IMR-90 (cell line): ENCODE data around the gene NFKBIZ.

Experiments
- MXI1 ChIP-seq: IDR thresholded peaks from 2 replicates; pipeline ENCODE4 v1.6.1; 2012; ENCODE audit warnings: low read depth, mild to moderate bottlenecking, low read length, moderate library complexity, borderline replicate concordance
- POLR2A ChIP-seq: IDR thresholded peaks from 2 replicates; pipeline ENCODE4 v1.6.1; 2012; ENCODE audit warnings: mild to moderate bottlenecking, low read depth, low read length
- RCOR1 ChIP-seq: IDR thresholded peaks from 2 replicates; pipeline ENCODE4 v1.6.1; 2012; ENCODE audit warnings: mild to moderate bottlenecking, low read length, improper control_type of control experiment; ENCODE audit not compliant: insufficient replicate concordance
- TF ChIP-seq, protein P1 (sequence below): conservative IDR thresholded peaks from 2 replicates; pipeline ENCODE4 v1.5.1; 2012; ENCODE audit warnings: mild to moderate bottlenecking, low read depth, low read length, improper control_type of control experiment
- TF ChIP-seq, protein P2 (sequence below): fragments of 150-350 bp; IDR thresholded peaks from 2 replicates; pipeline ENCODE4 v1.6.1; 2017; ENCODE audit warnings: mild to moderate bottlenecking, antibody characterized with exemption, low read length, low read depth

GRCh38 chr3:101823525-101823924 lies 25.8 kb upstream of the NFKBIZ start:
- TF ChIP-seq, protein P1, sequence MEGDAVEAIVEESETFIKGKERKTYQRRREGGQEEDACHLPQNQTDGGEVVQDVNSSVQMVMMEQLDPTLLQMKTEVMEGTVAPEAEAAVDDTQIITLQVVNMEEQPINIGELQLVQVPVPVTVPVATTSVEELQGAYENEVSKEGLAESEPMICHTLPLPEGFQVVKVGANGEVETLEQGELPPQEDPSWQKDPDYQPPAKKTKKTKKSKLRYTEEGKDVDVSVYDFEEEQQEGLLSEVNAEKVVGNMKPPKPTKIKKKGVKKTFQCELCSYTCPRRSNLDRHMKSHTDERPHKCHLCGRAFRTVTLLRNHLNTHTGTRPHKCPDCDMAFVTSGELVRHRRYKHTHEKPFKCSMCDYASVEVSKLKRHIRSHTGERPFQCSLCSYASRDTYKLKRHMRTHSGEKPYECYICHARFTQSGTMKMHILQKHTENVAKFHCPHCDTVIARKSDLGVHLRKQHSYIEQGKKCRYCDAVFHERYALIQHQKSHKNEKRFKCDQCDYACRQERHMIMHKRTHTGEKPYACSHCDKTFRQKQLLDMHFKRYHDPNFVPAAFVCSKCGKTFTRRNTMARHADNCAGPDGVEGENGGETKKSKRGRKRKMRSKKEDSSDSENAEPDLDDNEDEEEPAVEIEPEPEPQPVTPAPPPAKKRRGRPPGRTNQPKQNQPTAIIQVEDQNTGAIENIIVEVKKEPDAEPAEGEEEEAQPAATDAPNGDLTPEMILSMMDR = no peak
- no peak for TF ChIP-seq RCOR1
- TF ChIP-seq POLR2A = no peak
- no peak for TF ChIP-seq MXI1
- TF ChIP-seq, protein P2, sequence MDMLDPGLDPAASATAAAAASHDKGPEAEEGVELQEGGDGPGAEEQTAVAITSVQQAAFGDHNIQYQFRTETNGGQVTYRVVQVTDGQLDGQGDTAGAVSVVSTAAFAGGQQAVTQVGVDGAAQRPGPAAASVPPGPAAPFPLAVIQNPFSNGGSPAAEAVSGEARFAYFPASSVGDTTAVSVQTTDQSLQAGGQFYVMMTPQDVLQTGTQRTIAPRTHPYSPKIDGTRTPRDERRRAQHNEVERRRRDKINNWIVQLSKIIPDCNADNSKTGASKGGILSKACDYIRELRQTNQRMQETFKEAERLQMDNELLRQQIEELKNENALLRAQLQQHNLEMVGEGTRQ = no peak
